Liver (tissue), 3 donors: ENCODE results near the gene TINAGL1.

Experiments used
- FOXA1 ChIP-seq: IDR thresholded peaks from 2 replicates; pipeline ENCODE4 v1.6.1; 2016; ENCODE audit warnings: antibody characterized with exemption
- FOXA2 ChIP-seq: IDR thresholded peaks from 2 replicates; pipeline ENCODE4 v1.6.1; 2016; ENCODE audit warnings: antibody characterized with exemption
- GABPA ChIP-seq, 2 donors: IDR thresholded peaks in 1 of 2; conservative IDR thresholded peaks in 1 of 2; 2 replicates each; pipeline ENCODE4 v1.6.1; 2016; ENCODE audit warnings: antibody characterized with exemption in 2 of 2, mild to moderate bottlenecking in 1 of 2, moderate library complexity in 1 of 2
- JUND ChIP-seq, 2 donors: IDR thresholded peaks; 2 replicates each; pipeline ENCODE4 v1.6.1; 2016; ENCODE audit warnings: antibody characterized with exemption in 2 of 2
- TAF1 ChIP-seq: conservative IDR thresholded peaks from 2 replicates; pipeline ENCODE4 v1.6.1; 2016; ENCODE audit warnings: antibody characterized with exemption, mild to moderate bottlenecking
- TF ChIP-seq, protein P1 (sequence below): IDR thresholded peaks from 2 replicates; pipeline ENCODE4 v1.6.1; 2016; ENCODE audit warnings: antibody characterized with exemption, mild to moderate bottlenecking
- TF ChIP-seq, protein P2 (sequence below): fragments of 150-350 bp; IDR thresholded peaks from 2 replicates; pipeline ENCODE4 v1.5.1; 2017; ENCODE audit warnings: improper control_type of control experiment, low read depth, low read length; ENCODE audit not compliant: missing input control
- donor health status: healthy.
- donor health status: healthy.

- TF ChIP-seq, protein P1, sequence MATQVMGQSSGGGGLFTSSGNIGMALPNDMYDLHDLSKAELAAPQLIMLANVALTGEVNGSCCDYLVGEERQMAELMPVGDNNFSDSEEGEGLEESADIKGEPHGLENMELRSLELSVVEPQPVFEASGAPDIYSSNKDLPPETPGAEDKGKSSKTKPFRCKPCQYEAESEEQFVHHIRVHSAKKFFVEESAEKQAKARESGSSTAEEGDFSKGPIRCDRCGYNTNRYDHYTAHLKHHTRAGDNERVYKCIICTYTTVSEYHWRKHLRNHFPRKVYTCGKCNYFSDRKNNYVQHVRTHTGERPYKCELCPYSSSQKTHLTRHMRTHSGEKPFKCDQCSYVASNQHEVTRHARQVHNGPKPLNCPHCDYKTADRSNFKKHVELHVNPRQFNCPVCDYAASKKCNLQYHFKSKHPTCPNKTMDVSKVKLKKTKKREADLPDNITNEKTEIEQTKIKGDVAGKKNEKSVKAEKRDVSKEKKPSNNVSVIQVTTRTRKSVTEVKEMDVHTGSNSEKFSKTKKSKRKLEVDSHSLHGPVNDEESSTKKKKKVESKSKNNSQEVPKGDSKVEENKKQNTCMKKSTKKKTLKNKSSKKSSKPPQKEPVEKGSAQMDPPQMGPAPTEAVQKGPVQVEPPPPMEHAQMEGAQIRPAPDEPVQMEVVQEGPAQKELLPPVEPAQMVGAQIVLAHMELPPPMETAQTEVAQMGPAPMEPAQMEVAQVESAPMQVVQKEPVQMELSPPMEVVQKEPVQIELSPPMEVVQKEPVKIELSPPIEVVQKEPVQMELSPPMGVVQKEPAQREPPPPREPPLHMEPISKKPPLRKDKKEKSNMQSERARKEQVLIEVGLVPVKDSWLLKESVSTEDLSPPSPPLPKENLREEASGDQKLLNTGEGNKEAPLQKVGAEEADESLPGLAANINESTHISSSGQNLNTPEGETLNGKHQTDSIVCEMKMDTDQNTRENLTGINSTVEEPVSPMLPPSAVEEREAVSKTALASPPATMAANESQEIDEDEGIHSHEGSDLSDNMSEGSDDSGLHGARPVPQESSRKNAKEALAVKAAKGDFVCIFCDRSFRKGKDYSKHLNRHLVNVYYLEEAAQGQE = no peak
- TF ChIP-seq, protein P2, sequence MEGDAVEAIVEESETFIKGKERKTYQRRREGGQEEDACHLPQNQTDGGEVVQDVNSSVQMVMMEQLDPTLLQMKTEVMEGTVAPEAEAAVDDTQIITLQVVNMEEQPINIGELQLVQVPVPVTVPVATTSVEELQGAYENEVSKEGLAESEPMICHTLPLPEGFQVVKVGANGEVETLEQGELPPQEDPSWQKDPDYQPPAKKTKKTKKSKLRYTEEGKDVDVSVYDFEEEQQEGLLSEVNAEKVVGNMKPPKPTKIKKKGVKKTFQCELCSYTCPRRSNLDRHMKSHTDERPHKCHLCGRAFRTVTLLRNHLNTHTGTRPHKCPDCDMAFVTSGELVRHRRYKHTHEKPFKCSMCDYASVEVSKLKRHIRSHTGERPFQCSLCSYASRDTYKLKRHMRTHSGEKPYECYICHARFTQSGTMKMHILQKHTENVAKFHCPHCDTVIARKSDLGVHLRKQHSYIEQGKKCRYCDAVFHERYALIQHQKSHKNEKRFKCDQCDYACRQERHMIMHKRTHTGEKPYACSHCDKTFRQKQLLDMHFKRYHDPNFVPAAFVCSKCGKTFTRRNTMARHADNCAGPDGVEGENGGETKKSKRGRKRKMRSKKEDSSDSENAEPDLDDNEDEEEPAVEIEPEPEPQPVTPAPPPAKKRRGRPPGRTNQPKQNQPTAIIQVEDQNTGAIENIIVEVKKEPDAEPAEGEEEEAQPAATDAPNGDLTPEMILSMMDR = no peak
- TF ChIP-seq FOXA2 = no peak
- no peak for TF ChIP-seq TAF1
- TF ChIP-seq JUND (IDR thresholded peaks at IDR 0.05) = no peak
- TF ChIP-seq GABPA (IDR thresholded peaks at IDR 0.05 in 1 of 2, conservative IDR thresholded peaks at IDR 0.05 in 1 of 2) = no peak
- no peak for TF ChIP-seq FOXA1
These were observed 47.0 kb downstream of the TINAGL1 start for GRCh38 chr1:31623365-31623764.
